A549 (cell line): ENCODE data around the gene GPAM. TPM values are rescaled to one million over a fixed set of nuclear protein-coding genes. Genes with fewer than 3 reads are reported as not detected.

Source experiments
- ATAC-seq, 2 experiments: fragments of 200-7000 bp in 1 of 2; fragments of >200 bp in 1 of 2; cut with Nextera tagmentation in 1 of 2; cut with Tn5 transposase in 1 of 2; 3 replicates each; pipeline versions ENCODE4 v1.8.0 to v1.9.1; 2018 to 2020; ENCODE audit warnings: mild to moderate bottlenecking in 1 of 2, moderate library complexity in 1 of 2
- CTCF ChIA-PET: fragments of 300-600 bp; sonication (Branson Sonifier 250); formaldehyde crosslinking; extraction: SDS; loops from one replicate; lab custom pipeline; 2021; ENCODE audit warnings: antibody characterized with exemption, inconsistent platforms; lab: Yijun Ruan, JAX
- POLR2A ChIA-PET: fragments of 350-600 bp; formaldehyde crosslinking; extraction: SDS; loops from one replicate; lab custom pipeline; 2021; ENCODE audit warnings: antibody characterized with exemption, inconsistent platforms; lab: Yijun Ruan, JAX
- DNase-seq, 2 experiments: peaks; one replicate each; pipeline versions ENCODE4 v3.0.0 to v3.0.0-alpha.2; 2011 to 2016; ENCODE audit warnings: low read depth in 1 of 2, low spot score in 1 of 2
- FAIRE-seq: peaks from 2 replicates; lab custom pipeline; 2011; peaks lifted over from hg19 to GRCh38; lab: Jason Lieb, UNC
- H3K27ac ChIP-seq, 2 experiments: fragments of >200 bp; sonication (Bioruptor Twin); formaldehyde crosslinking; 3 replicates each; pipeline ENCODE4 v1.5.1; 2016 to 2017
- H3K4me1 ChIP-seq: fragments of >200 bp; sonication (Bioruptor Twin); formaldehyde crosslinking; 3 replicates; pipeline ENCODE4 v1.6.1; 2016
- H3K4me2 ChIP-seq: fragments of >200 bp; sonication (Bioruptor Twin); formaldehyde crosslinking; 3 replicates; pipeline ENCODE4 v1.6.1; 2016
- H3K4me3 ChIP-seq: fragments of >200 bp; sonication (Bioruptor Twin); formaldehyde crosslinking; 3 replicates; pipeline ENCODE4 v1.5.1; 2016
- H3K9me3 ChIP-seq: fragments of >200 bp; sonication (Bioruptor Twin); formaldehyde crosslinking; 3 replicates; pipeline ENCODE4 v1.6.1; 2016
- BHLHE40 ChIP-seq: IDR thresholded peaks from 2 replicates; pipeline ENCODE4 v1.6.1; 2012; ENCODE audit warnings: low read depth, low read length, inconsistent platforms
- CBX2 ChIP-seq: fragments of 200-600 bp; sonication (generic); IDR thresholded peaks from 2 replicates; pipeline ENCODE4 v1.6.1; 2016; ENCODE audit warnings: low read depth, mild to moderate bottlenecking, borderline replicate concordance
- CTCF ChIP-seq: fragments of >200 bp; sonication (Bioruptor Twin); formaldehyde crosslinking; IDR thresholded peaks from 3 replicates; pipeline ENCODE4 v1.5.1; 2016
- ELK1 ChIP-seq: fragments of 150-350 bp; IDR thresholded peaks from 2 replicates; pipeline ENCODE4 v1.6.1; 2014; ENCODE audit warnings: low read depth, mild to moderate bottlenecking, low read length
- EP300 ChIP-seq, 2 experiments: fragments of >200 bp; sonication (Bioruptor Twin); formaldehyde crosslinking; IDR thresholded peaks; 2 replicates in 1 of 2; 3 replicates in 1 of 2; pipeline ENCODE4 v1.6.1; 2016 to 2017
- ESRRA ChIP-seq: fragments of 150-350 bp; IDR thresholded peaks from 2 replicates; pipeline ENCODE4 v1.6.1; 2014; ENCODE audit warnings: mild to moderate bottlenecking, low read length, borderline replicate concordance
- FOSL2 ChIP-seq, 2 experiments: fragments of 450-650 bp in 1 of 2; fragments of >200 bp in 1 of 2; sonication (Bioruptor Twin) in 1 of 2; formaldehyde crosslinking; IDR thresholded peaks; 2 replicates each; pipeline versions ENCODE4 v1.5.0 to v1.6.1; 2016 to 2020; ENCODE audit warnings: mild to moderate bottlenecking in 1 of 2, moderate library complexity in 1 of 2
- HDAC2 ChIP-seq: fragments of 200-600 bp; sonication (generic); IDR thresholded peaks from 2 replicates; pipeline ENCODE4 v1.6.1; 2016
- HES2 ChIP-seq: fragments of >200 bp; sonication (Bioruptor Twin); formaldehyde crosslinking; IDR thresholded peaks from 2 replicates; pipeline ENCODE4 v1.6.1; 2016
- JUNB ChIP-seq: fragments of >200 bp; sonication (Bioruptor Twin); formaldehyde crosslinking; IDR thresholded peaks from 2 replicates; pipeline ENCODE4 v1.6.1; 2016
- KDM1A ChIP-seq: fragments of 200-600 bp; sonication (generic); IDR thresholded peaks from 2 replicates; pipeline ENCODE4 v1.6.1; 2016; ENCODE audit warnings: low read depth, mild to moderate bottlenecking
- KDM5A ChIP-seq: fragments of 200-600 bp; sonication (generic); IDR thresholded peaks from 2 replicates; pipeline ENCODE4 v1.6.1; 2016; ENCODE audit warnings: antibody characterized with exemption, mild to moderate bottlenecking
- RFX5 ChIP-seq: fragments of 450-650 bp; IDR thresholded peaks from 2 replicates; pipeline ENCODE4 v1.7.1; 2014; ENCODE audit warnings: antibody characterized with exemption, mild to moderate bottlenecking, moderate library complexity
- RNF2 ChIP-seq: fragments of 200-600 bp; sonication (generic); IDR thresholded peaks from 2 replicates; pipeline ENCODE4 v1.6.1; 2016; ENCODE audit warnings: low read depth, mild to moderate bottlenecking, antibody characterized with exemption, moderate library complexity, borderline replicate concordance
- SREBF2 ChIP-seq: fragments of 450-650 bp; IDR thresholded peaks from 2 replicates; pipeline ENCODE4 v1.6.1; 2014; ENCODE audit warnings: mild to moderate bottlenecking, moderate library complexity
- TP53 ChIP-seq: fragments of 250-450 bp; sonication (Bioruptor Pico); IDR thresholded peaks from 2 replicates; pipeline ENCODE4 v1.5.0; 2021; ENCODE audit warnings: mild to moderate bottlenecking, moderate library complexity
- USF2 ChIP-seq: fragments of 450-650 bp; IDR thresholded peaks from 2 replicates; pipeline ENCODE4 v1.6.1; 2014; ENCODE audit warnings: antibody characterized with exemption
- ZFP36 ChIP-seq: fragments of 450-650 bp; IDR thresholded peaks from 2 replicates; pipeline ENCODE4 v1.6.1; 2014; ENCODE audit warnings: borderline replicate concordance; ENCODE audit not compliant: partially characterized antibody
- ZSCAN20 ChIP-seq: fragments of 250-450 bp; sonication (Bioruptor Pico); IDR thresholded peaks from 2 replicates; pipeline ENCODE4 v1.8.0; 2022; ENCODE audit warnings: mild to moderate bottlenecking, moderate library complexity
- WGBS: methylation state at CpG from one replicate; pipeline ENCODE4 v1.1.6; 2017; ENCODE audit errors: missing lambda C conversion rate; 5-methylcytosine and 5-hydroxymethylcytosine counted together
- polyA plus RNA-seq, 4 experiments: library from polyadenylated mRNA; depleted of rRNA in 3 of 4; stranded (reverse); fragments of >200 nt; fragmentation: RNase III in 1 of 4; extraction: RNeasy Plus Mini Kit Qiagen cat#74134 plus additional on column Dnase treatment in 1 of 4; gene quantifications; 2 replicates in 3 of 4; 3 replicates in 1 of 4; pipeline ENCODE4 v1.2.3, GENCODE V29; 2011 to 2017
- TF ChIP-seq, protein P1 (sequence below): fragments of 250-450 bp; sonication (Bioruptor Pico); IDR thresholded peaks from 2 replicates; pipeline ENCODE4 v1.5.0; 2020; ENCODE audit warnings: low read depth, mild to moderate bottlenecking, moderate library complexity
- TF ChIP-seq, protein P2 (sequence below): IDR thresholded peaks from 2 replicates; pipeline ENCODE4 v1.6.1; 2012; ENCODE audit warnings: low read depth, borderline replicate concordance
- TF ChIP-seq, protein P3 (sequence below): fragments of >200 bp; sonication (Bioruptor Twin); formaldehyde crosslinking; IDR thresholded peaks from 3 replicates; pipeline ENCODE4 v1.6.1; 2016

GPAM gene
- polyA plus RNA-seq, 2 of the 4 experiments (the other 2 are of a cell fraction), result 5.7 to 13.3 TPM

DNA sequence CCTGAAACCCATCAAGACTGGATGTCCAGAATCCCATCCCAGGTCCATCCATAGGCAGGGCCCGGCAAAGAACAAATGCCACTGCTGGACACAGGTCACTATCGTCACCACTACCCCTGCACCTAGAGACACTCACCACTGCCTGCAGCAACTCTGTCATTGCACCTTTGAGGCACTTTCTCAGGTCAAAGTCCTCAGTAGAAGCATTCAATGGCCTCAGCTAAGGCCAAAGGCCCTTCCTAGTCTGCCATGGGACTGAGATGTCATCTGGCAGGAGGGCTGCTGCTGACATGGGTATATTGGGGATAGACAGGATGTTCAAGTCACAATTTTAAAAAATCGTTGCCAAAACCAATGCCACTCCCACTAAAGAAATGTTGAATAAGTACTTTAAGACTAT, 58.7 kb downstream of the GPAM start:
- no peak for TF ChIP-seq JUNB
- TF ChIP-seq HDAC2, result no peak
- TF ChIP-seq, protein P1, sequence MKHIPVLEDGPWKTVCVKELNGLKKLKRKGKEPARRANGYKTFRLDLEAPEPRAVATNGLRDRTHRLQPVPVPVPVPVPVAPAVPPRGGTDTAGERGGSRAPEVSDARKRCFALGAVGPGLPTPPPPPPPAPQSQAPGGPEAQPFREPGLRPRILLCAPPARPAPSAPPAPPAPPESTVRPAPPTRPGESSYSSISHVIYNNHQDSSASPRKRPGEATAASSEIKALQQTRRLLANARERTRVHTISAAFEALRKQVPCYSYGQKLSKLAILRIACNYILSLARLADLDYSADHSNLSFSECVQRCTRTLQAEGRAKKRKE (CRISPR knock-in tag), result no peak
- TF ChIP-seq ELK1, result no peak
- TF ChIP-seq HES2, result no peak
- TF ChIP-seq, protein P2, sequence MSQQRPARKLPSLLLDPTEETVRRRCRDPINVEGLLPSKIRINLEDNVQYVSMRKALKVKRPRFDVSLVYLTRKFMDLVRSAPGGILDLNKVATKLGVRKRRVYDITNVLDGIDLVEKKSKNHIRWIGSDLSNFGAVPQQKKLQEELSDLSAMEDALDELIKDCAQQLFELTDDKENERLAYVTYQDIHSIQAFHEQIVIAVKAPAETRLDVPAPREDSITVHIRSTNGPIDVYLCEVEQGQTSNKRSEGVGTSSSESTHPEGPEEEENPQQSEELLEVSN, result no peak
- no peak for TF ChIP-seq RFX5
- TF ChIP-seq, protein P3, sequence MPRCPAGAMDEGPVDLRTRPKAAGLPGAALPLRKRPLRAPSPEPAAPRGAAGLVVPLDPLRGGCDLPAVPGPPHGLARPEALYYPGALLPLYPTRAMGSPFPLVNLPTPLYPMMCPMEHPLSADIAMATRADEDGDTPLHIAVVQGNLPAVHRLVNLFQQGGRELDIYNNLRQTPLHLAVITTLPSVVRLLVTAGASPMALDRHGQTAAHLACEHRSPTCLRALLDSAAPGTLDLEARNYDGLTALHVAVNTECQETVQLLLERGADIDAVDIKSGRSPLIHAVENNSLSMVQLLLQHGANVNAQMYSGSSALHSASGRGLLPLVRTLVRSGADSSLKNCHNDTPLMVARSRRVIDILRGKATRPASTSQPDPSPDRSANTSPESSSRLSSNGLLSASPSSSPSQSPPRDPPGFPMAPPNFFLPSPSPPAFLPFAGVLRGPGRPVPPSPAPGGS, result no peak
- no peak for TF ChIP-seq USF2
- TF ChIP-seq ZFP36, result no peak
- no peak for TF ChIP-seq ESRRA
- no peak for TF ChIP-seq BHLHE40
- no peak for TF ChIP-seq EP300 (IDR thresholded peaks at IDR 0.05)
- TF ChIP-seq RNF2, result no peak
- no peak for TF ChIP-seq SREBF2
- no peak for TF ChIP-seq KDM1A
- TF ChIP-seq CTCF, result no peak
- no peak for FAIRE-seq
- DNase-seq, result no peak
- WGBS, result 20% methylated on average over 3 of the region's 3 CpGs
- Histone ChIP-seq H3K4me3 (no peak overlapping the region), H3K4me2 (no peak overlapping the region), H3K27ac (no peak overlapping the region), H3K9me3 (no peaks in the 10 kb centered on the region), H3K4me1 (no peaks in the 10 kb centered on the region)
- CTCF ChIA-PET, result interaction anchor here (0.6 to 6.2 kb wide), 6 partner anchors 10 to 189 kb away, joined by 3 to 60 read pairs (median 4); no protein-coding TSS in a partner anchor
- ATAC-seq, result no peak
- POLR2A ChIA-PET, result no interaction called here

DNA sequence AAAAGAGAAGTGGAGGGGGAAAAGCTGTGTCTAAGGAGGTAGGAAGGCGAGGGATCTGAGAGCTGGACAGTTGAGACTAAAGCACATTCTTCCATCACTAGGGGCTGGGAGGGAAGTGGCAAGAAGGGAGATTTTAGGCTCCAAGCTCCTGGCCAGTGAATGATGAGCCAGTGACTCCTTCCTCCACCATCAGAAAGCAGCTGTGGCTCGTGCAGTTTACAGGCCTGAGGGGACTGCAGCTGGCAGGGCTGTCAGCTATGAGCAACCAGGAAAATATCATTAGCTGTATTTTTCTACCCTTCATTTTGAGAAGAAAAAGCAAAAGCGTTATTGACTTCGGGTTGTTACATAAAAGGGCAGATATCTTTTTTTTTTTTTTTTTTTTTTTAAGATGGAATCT, 60.7 kb downstream of the GPAM start:
- no peak for ATAC-seq
- WGBS, result 21% methylated on average over 4 of the region's 4 CpGs
- CTCF ChIA-PET, result interaction anchor here (1.6 to 2.0 kb wide), 2 partner anchors 191 to 193 kb away, joined by 3 to 7 read pairs; no protein-coding TSS in a partner anchor
- no peak for TF ChIP-seq CBX2
- no peak for TF ChIP-seq ZSCAN20
- no peak for TF ChIP-seq KDM5A
- TF ChIP-seq FOSL2 (IDR thresholded peaks at IDR 0.05), result no peak
- TF ChIP-seq FOSL2 (CRISPR knock-in tag; IDR thresholded peaks at IDR 0.05), result no peak
- no peak for TF ChIP-seq RNF2
- TF ChIP-seq BHLHE40, result no peak
- no peak for TF ChIP-seq CTCF
- TF ChIP-seq ESRRA, result no peak
- TF ChIP-seq TP53 (CRISPR knock-in tag), result no peak
- TF ChIP-seq, protein P1 (CRISPR knock-in tag), result no peak

More for the DNA sequence above, 60.7 kb downstream of the GPAM start:
- Histone ChIP-seq H3K4me3 (no peak overlapping the region), H3K4me1 (no peaks in the 10 kb centered on the region), H3K4me2 (no peak overlapping the region), H3K9me3 (no peaks in the 10 kb centered on the region), H3K27ac (no peak overlapping the region)
- no peak for FAIRE-seq
- POLR2A ChIA-PET, result no interaction called here
- DNase-seq, result no peak
